Measurements from ENCODE around the gene RPL3. TPM values are rescaled to one million over a fixed set of nuclear protein-coding genes. Genes with fewer than 3 reads are reported as not detected.
A peak's percentile ranks its signal among the peaks of the same experiment; 100 is the strongest.

The RPL3 gene
- total RNA-seq, 4 donors from 2014 or later, result 2,019 to 2,284 (median 2,183) TPM

GRCh38 chr22:39266398-39267030 lies 52.9 kb downstream of the RPL3 start:
- Histone ChIP-seq H3K4me3 (no peak overlapping the region), H3K36me3 (no peaks in the 10 kb centered on the region), H3K27me3 (no peaks in the 10 kb centered on the region), H3K9me3 (peaks cover 0 to 11% (median 8%) of the 10 kb centered on the region in 4 donors), H3K4me1 (peaks cover 0 to 5% (median 2%) of the 10 kb centered on the region in 4 donors), H3K27ac (replicated peaks in 1 of 4) (peak overlapping the region in 2 of 4 donors; percentile 28 to 46)
- TF ChIP-seq POLR2A (IDR thresholded peaks at IDR 0.05; ENCODE audit: low read depth) (no peak), POLR2AphosphoS5 (IDR thresholded peaks at IDR 0.05) (peak in 1 of 2 donors; percentile 29)
- WGBS, result 66% methylated on average over 12 of the region's 12 CpGs
- DNase-seq (ENCODE audit: extremely low spot score), result no peak
- intact Hi-C loops (cut with DNase I), result no loop called here

- H3K36me3 ChIP-seq, result no peaks in the 10 kb centered on the region
- intact Hi-C loops (cut with DNase I), result no loop called here
- no peak for DNase-seq (ENCODE audit: extremely low spot score)
- H3K27me3 ChIP-seq, result no peaks in the 10 kb centered on the region
- H3K4me1 ChIP-seq, result peaks cover 0 to 5% (median 2%) of the 10 kb centered on the region in 4 donors
- H3K9me3 ChIP-seq, result peaks cover 0 to 19% (median 13%) of the 10 kb centered on the region in 4 donors
- H3K27ac ChIP-seq (replicated peaks in 1 of 4), result peak overlapping the region in 1 of 4 donors; percentile 26
- H3K4me3 ChIP-seq, result no peak overlapping the region
- TF ChIP-seq POLR2A (IDR thresholded peaks at IDR 0.05; ENCODE audit: low read depth) (no peak), POLR2AphosphoS5 (IDR thresholded peaks at IDR 0.05) (no peak), EP300 (IDR thresholded peaks at IDR 0.05) (no peak)
- WGBS, result 86% methylated on average over 12 of the region's 23 CpGs
These were observed 54.1 kb downstream of the RPL3 start for GRCh38 chr22:39265143-39265886.

DNA sequence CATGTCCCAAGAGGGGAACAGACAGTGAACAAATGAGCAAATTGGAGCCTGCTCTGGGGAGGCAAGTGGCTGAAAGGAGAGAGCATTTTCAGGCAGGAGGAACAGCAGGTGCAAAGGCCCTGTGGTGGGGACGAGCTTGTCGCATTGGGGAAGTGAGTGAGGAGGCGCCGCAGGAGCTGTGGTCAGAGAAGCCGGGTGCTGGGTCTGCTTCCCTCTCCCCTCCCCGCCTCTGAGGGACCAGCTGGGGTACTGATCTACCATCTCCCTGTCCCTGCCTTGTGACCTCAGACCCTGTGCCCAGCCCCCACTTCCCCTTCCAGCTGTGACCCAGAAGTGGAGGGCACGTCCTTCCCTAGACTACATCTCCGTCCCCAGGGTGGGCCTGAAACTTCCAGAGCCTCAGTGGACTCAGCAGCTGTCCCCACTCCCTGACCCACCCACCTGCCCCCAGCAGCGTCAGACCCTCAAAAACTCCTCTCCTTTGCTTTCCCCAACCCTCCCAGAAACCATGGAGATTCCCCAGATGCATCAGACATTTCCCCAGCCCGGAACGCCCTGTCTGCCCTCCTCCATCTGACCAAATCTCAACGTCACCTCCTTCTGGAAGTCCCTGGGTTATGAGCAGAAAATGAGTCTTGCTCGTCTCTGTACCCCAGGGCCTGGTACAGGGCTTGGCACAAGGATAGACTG lies 54.9 kb downstream of the RPL3 start:
- Histone ChIP-seq H3K27me3 (no peaks in the 10 kb centered on the region), H3K27ac (replicated peaks in 1 of 4) (peak overlapping the region in 1 of 4 donors; percentile 26), H3K9me3 (peaks cover 0 to 19% (median 13%) of the 10 kb centered on the region in 4 donors), H3K4me1 (peaks cover 0 to 4% (median under 1%) of the 10 kb centered on the region in 4 donors), H3K36me3 (no peaks in the 10 kb centered on the region), H3K4me3 (no peak overlapping the region)
- TF ChIP-seq EP300 (IDR thresholded peaks at IDR 0.05) (no peak), POLR2A (IDR thresholded peaks at IDR 0.05; ENCODE audit: low read depth) (no peak), POLR2AphosphoS5 (IDR thresholded peaks at IDR 0.05) (peak in 1 of 2 donors; percentile 15)
- TF ChIP-seq, protein P1, sequence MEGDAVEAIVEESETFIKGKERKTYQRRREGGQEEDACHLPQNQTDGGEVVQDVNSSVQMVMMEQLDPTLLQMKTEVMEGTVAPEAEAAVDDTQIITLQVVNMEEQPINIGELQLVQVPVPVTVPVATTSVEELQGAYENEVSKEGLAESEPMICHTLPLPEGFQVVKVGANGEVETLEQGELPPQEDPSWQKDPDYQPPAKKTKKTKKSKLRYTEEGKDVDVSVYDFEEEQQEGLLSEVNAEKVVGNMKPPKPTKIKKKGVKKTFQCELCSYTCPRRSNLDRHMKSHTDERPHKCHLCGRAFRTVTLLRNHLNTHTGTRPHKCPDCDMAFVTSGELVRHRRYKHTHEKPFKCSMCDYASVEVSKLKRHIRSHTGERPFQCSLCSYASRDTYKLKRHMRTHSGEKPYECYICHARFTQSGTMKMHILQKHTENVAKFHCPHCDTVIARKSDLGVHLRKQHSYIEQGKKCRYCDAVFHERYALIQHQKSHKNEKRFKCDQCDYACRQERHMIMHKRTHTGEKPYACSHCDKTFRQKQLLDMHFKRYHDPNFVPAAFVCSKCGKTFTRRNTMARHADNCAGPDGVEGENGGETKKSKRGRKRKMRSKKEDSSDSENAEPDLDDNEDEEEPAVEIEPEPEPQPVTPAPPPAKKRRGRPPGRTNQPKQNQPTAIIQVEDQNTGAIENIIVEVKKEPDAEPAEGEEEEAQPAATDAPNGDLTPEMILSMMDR (IDR thresholded peaks at IDR 0.05), result no peak
- intact Hi-C loops (cut with DNase I), result no loop called here
- DNase-seq (ENCODE audit: extremely low spot score), result no peak
- WGBS, result 68% methylated on average over 13 of the region's 13 CpGs

GRCh38 chr22:39263626-39264348 lies 55.6 kb downstream of the RPL3 start:
- Histone ChIP-seq H3K36me3 (no peaks in the 10 kb centered on the region), H3K27ac (replicated peaks in 1 of 4) (no peak overlapping the region), H3K4me1 (peaks cover 0 to under 1% (median 0%) of the 10 kb centered on the region in 4 donors), H3K4me3 (no peak overlapping the region), H3K27me3 (no peaks in the 10 kb centered on the region), H3K9me3 (peaks cover 0 to 19% (median 13%) of the 10 kb centered on the region in 4 donors)
- 94% methylated on average over 6 of the region's 10 CpGs for WGBS
- TF ChIP-seq EP300 (IDR thresholded peaks at IDR 0.05) (no peak), POLR2A (IDR thresholded peaks at IDR 0.05; ENCODE audit: low read depth) (no peak), POLR2AphosphoS5 (IDR thresholded peaks at IDR 0.05) (no peak)
- TF ChIP-seq, protein P1 (IDR thresholded peaks at IDR 0.05), result no peak
- DNase-seq (ENCODE audit: extremely low spot score), result no peak
- intact Hi-C loops (cut with DNase I), result no loop called here

Small RNAs within 50 kb of the gene (small RNA-seq; reads per million reads assigned to genes)
- gene SNORD43 (0 reads per million in 3 donors), gene SNORD83A (8,066 to 13,070 (median 11,934) reads per million in 3 donors), gene SNORD83B (0 reads per million in 3 donors)

Other genes with a start within 250 kb of the RPL3 start
- gene APOBEC3G, start 242.3 kb downstream of the RPL3 start, total RNA-seq, result 1 to 10 TPM; 4.1 to 7.9 (median 5.5) TPM
- under 1 TPM in 1 of 4 donors, not detected in 3; 0.39 TPM for gene APOBEC3H, start 222.4 kb downstream of the RPL3 start, total RNA-seq
- 100 to 1,000 TPM; 129 to 251 (median 173) TPM for gene CBX7, start 166.9 kb downstream of the RPL3 start, total RNA-seq
- gene PDGFB, start 74.6 kb downstream of the RPL3 start, total RNA-seq, result 10 to 100 TPM; 12.3 to 25.4 (median 18.8) TPM
- 10 to 100 TPM; 14.4 to 29.4 (median 24.0) TPM for gene SYNGR1, start 30.4 kb upstream of the RPL3 start, total RNA-seq
- gene TAB1, start 80.2 kb upstream of the RPL3 start, total RNA-seq, result 10 to 100 TPM; 15.2 to 33.7 (median 21.5) TPM
- gene MGAT3, start 137.4 kb upstream of the RPL3 start, total RNA-seq, result 1 to 10 TPM; 1.2 to 7.1 (median 3.6) TPM
- 10 to 100 TPM; 19.7 to 21.7 (median 20.9) TPM for gene MIEF1, start 182.7 kb upstream of the RPL3 start, total RNA-seq
- 100 to 1,000 TPM; 516 to 895 (median 721) TPM for gene ATF4, start 200.9 kb upstream of the RPL3 start, total RNA-seq
- 100 to 1,000 TPM; 158 to 202 (median 177) TPM for gene RPS19BP1, start 213.1 kb upstream of the RPL3 start, total RNA-seq

Data from esophagus muscularis mucosa (tissue), 4 donors.